HG03060 (cell line): ENCODE data around the gene RICTOR.

Experiments used
- ATAC-seq: cut with Tn5 transposase; IDR thresholded peaks from one replicate; pipeline ENCODE4 v1.9.1; 2021; ENCODE audit warnings: low read depth, moderate number of reproducible peaks; ENCODE audit not compliant: unreplicated experiment

The RICTOR gene

GRCh38 chr5:38940230-38940858 is 133.9 kb downstream of the RICTOR start:
- no peak for ATAC-seq

GRCh38 chr5:38938973-38939372 is 135.2 kb downstream of the RICTOR start:
- no peak for ATAC-seq

GRCh38 chr5:38938424-38938823 is 135.8 kb downstream of the RICTOR start:
- no peak for ATAC-seq

GRCh38 chr5:38936269-38936668 is 137.9 kb downstream of the RICTOR start:
- no peak for ATAC-seq

GRCh38 chr5:38935437-38935836 is 138.8 kb downstream of the RICTOR start:
- no peak for ATAC-seq

- ATAC-seq = no peak
Measured at GRCh38 chr5:38932854-38933408, 141.3 kb downstream of the RICTOR start.

GRCh38 chr5:38931731-38932130 is 142.5 kb downstream of the RICTOR start:
- ATAC-seq = no peak

GRCh38 chr5:38929838-38930237 is 144.4 kb downstream of the RICTOR start:
- no peak for ATAC-seq

GRCh38 chr5:38927470-38927869 is 146.7 kb downstream of the RICTOR start:
- ATAC-seq = no peak

- ATAC-seq = no peak
Measured at GRCh38 chr5:38926121-38926520, 148.1 kb downstream of the RICTOR start.

GRCh38 chr5:38925154-38925925 is 148.9 kb downstream of the RICTOR start:
- no peak for ATAC-seq

- no peak for ATAC-seq
Measured at GRCh38 chr5:38923661-38924451, 150.3 kb downstream of the RICTOR start.

GRCh38 chr5:38922199-38922598 is 152.0 kb downstream of the RICTOR start:
- no peak for ATAC-seq

GRCh38 chr5:38921174-38921573 is 153.0 kb downstream of the RICTOR start:
- ATAC-seq = no peak

GRCh38 chr5:38916802-38917201 is 157.4 kb downstream of the RICTOR start:
- ATAC-seq = no peak

- no peak for ATAC-seq
Measured at GRCh38 chr5:38913714-38914113, 160.5 kb downstream of the RICTOR start.

- no peak for ATAC-seq
Measured at GRCh38 chr5:38911933-38912332, 162.3 kb downstream of the RICTOR start.

- no peak for ATAC-seq
Measured at GRCh38 chr5:38906503-38906902, 167.7 kb downstream of the RICTOR start.

GRCh38 chr5:38905516-38905915 is 168.7 kb downstream of the RICTOR start:
- no peak for ATAC-seq

- ATAC-seq = no peak
Measured at GRCh38 chr5:38899936-38900335, 174.3 kb downstream of the RICTOR start.

- ATAC-seq = no peak
Measured at GRCh38 chr5:38896760-38897159, 177.4 kb downstream of the RICTOR start.
